Left lobe of liver (tissue), 2 donors: ENCODE results near the gene TXN2. TPM values are rescaled to one million over a fixed set of nuclear protein-coding genes. Genes with fewer than 3 reads are reported as not detected.
"Not testable (repeated sequence)": the region's sequence is repeated elsewhere in the genome, so short reads cannot be mapped to it uniquely, and the experiment has no call there.

Experiments used
- ATAC-seq: fragments of 200-7000 bp; cut with Tn5 transposase; one replicate; pipeline ENCODE4 v1.9.1; 2020; ENCODE audit warnings: mild to moderate bottlenecking, moderate library complexity
- DNase-seq: peaks from one replicate; pipeline ENCODE4 v3.0.0-alpha.2; 2020; ENCODE audit warnings: low spot score
- total RNA-seq: library from RNA; stranded (reverse); gene quantifications from one replicate; pipeline ENCODE4 v1.2.1, GENCODE V29; 2021
- donor health status: DM: no; HTN: no; CAD: no; lungs with moderate emphysema.
- donor health status: DM: no; HTN: yes; CAD: no.

Gene TXN2
- total RNA-seq, 1 donor from 2014 or later = 65.3 TPM

- ATAC-seq (no peak), DNase-seq (no peak)
These were observed 48.7 kb downstream of the TXN2 start for GRCh38 chr22:36432592-36433317.

DNA sequence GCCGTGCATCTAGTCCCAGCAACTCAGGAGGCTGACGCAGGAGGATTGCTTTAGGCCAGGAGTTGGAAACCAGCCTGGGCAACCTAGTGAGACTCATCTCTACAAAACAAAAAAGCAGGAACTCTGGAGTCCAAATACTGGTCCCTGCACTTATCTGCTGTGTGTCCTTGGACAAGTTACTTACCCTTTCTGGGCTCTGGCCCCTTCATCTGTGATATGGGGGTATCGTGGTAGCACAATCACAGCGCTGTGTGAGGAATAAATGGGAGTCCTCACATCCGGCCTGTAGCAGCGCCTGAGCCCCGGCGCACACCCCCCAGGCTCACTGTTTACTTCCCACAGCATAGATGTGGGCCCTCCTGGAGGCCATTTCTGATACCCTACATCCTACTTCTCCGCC, 49.5 kb downstream of the TXN2 start:
- no peak for ATAC-seq
- no peak for DNase-seq

GRCh38 chr22:36430863-36431262, 50.6 kb downstream of the TXN2 start:
- no peak for ATAC-seq

GRCh38 chr22:36427952-36428351, 53.5 kb downstream of the TXN2 start:
- not testable (repeated sequence) for ATAC-seq, DNase-seq

More at GRCh38 chr22:36430863-36431262, 50.6 kb downstream of the TXN2 start:
- DNase-seq = no peak

- ATAC-seq = peak; percentile 70
- no peak for DNase-seq
These were observed 55.4 kb downstream of the TXN2 start for GRCh38 chr22:36425977-36426523.

- no peak for ATAC-seq
- DNase-seq = no peak
These were observed 56.4 kb downstream of the TXN2 start for GRCh38 chr22:36424901-36425579.

- not testable (repeated sequence) for ATAC-seq, DNase-seq
These were observed 57.0 kb downstream of the TXN2 start for GRCh38 chr22:36424466-36424865.

DNA sequence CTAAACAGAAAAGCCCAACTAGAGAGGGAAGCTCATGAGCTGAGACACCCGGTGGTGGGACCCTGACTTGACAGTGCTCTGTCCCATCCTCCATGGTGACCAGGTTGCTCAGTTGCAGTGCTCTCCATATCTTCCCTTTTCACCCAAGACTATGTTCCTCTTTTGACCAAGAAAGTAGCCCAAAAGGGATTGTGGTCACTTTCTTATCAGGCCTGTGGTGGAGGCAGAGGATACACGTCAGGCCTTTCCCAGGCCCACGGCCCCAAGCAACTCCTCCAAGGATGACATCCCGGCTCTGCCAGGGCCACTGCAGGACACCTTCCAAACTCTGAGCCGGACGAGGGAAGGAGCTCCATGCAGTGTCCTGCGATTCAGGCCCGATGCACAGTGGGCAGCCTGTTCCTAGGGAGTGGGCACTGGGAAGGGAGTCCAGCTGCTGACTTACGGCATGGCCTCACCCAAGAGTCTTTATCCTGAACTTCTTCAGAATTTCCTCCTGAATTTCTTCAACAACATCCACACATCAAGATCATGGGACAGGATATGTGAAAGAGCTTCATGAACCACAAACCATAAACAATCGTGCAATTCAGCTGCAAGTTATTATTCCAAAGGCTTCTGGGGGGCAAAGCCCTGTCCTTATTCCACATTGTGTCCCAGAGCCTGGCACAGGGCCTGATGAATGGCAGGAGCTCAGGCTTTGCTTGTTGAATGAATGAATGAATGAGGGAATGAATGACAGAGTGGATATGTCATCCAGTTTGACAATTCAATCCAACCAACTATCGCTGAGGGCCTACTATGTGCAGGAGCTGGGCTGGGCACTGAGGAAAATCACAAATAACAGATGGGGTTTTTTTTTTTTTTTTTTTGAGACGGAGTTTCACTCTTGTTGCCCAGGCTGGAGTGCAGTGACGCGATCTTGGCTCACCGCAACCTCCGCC, 57.7 kb downstream of the TXN2 start:
- DNase-seq (no peak), ATAC-seq (no peak)

- no peak for ATAC-seq
These were observed 59.0 kb downstream of the TXN2 start for GRCh38 chr22:36422287-36423014.

GRCh38 chr22:36419912-36420882, 61.2 kb downstream of the TXN2 start:
- peak; percentile 10 for ATAC-seq
- no peak for DNase-seq

More at GRCh38 chr22:36422287-36423014, 59.0 kb downstream of the TXN2 start:
- DNase-seq = no peak

DNA sequence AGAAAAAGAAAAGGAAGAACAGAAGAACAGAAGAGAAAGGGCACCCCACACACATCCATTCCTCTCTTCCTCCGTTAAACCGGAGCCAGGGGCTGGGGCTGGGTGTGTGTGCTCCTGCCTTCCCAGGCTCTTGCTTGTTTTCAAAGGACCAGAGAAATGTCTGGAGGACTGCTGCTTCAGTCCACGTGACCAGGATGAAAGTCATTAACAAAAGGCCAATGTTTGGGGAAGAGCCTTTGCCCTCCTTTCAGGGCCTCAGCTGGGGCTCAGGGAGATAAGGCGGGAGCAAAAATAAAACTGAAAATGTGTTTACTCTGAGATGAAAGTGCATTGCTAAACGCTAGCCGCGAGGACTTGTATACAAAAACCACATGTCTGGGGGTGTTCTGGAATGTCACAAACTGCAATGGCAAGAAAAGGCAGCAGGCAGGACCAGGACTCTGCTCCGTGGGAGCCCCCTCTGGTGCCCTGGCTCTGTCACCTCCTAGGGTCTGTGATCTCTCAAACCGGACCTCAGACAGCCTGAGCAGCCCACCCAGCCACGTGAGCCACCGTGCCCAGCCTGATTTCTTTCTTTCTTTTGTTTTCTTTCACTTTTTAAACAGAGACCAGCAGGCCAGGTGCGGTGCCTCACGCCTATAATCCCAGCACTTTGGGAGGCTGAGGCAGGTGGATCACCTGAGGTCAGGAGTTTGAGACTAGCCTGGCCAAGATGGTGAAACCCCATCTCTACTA, 62.1 kb downstream of the TXN2 start:
- DNase-seq (peak; percentile 72), ATAC-seq (peak; percentile 84)

- DNase-seq (peak; percentile 65), ATAC-seq (peak; percentile 62)
These were observed 64.2 kb downstream of the TXN2 start for GRCh38 chr22:36417281-36417686.

Other genes starting within 250 kb of the TXN2 start
- gene APOL2, start 242.1 kb downstream of the TXN2 start, total RNA-seq = 44.4 TPM
- gene APOL1, start 228.5 kb downstream of the TXN2 start, total RNA-seq = 99.8 TPM
- 204 TPM for gene MYH9, start 93.7 kb downstream of the TXN2 start, total RNA-seq
- gene FOXRED2, start 25.4 kb upstream of the TXN2 start, total RNA-seq = 9.0 TPM
- gene EIF3D, start 47.5 kb upstream of the TXN2 start, total RNA-seq = 34.5 TPM
- gene CACNG2, start 222.1 kb upstream of the TXN2 start, total RNA-seq = not detected